ENCODE results near the gene EEF1A2. TPM values are rescaled to one million over a fixed set of nuclear protein-coding genes. Genes with fewer than 3 reads are reported as not detected.

Gene EEF1A2
- total RNA-seq, 4 donors from 2014 or later = 1.7 to 17.8 (median 7.4) TPM

- peaks cover 0 to 40% (median 1%) of the 10 kb centered on the region in 4 donors for H3K27me3 ChIP-seq
- no peak for DNase-seq (ENCODE audit: extremely low spot score)
- WGBS = 73% methylated on average over 3 of the region's 3 CpGs
- H3K4me3 ChIP-seq = no peak overlapping the region
- H3K36me3 ChIP-seq = no peaks in the 10 kb centered on the region
- TF ChIP-seq CTCF (IDR thresholded peaks at IDR 0.05) (no peak), EP300 (IDR thresholded peaks at IDR 0.05) (no peak), POLR2AphosphoS5 (IDR thresholded peaks at IDR 0.05) (no peak), POLR2A (IDR thresholded peaks at IDR 0.05; ENCODE audit: low read depth) (no peak)
- no peak overlapping the region for H3K27ac ChIP-seq (replicated peaks in 1 of 4)
- no peaks in the 10 kb centered on the region for H3K4me1 ChIP-seq
- H3K9me3 ChIP-seq = no peaks in the 10 kb centered on the region
- intact Hi-C loops (cut with DNase I) = no loop called here
Measured at GRCh38 chr20:63513207-63513606, 14.3 kb upstream of the EEF1A2 start.

GRCh38 chr20:63509088-63509564, 10.2 kb upstream of the EEF1A2 start:
- intact Hi-C loops (cut with DNase I) = no loop called here
- 86% methylated on average over 9 of the region's 9 CpGs for WGBS
- DNase-seq (ENCODE audit: extremely low spot score) = no peak
- H3K36me3 ChIP-seq = no peaks in the 10 kb centered on the region
- H3K4me3 ChIP-seq = no peak overlapping the region
- peaks cover 0 to 77% (median 5%) of the 10 kb centered on the region in 4 donors for H3K27me3 ChIP-seq
- peaks cover 0 to 19% (median 17%) of the 10 kb centered on the region in 4 donors for H3K9me3 ChIP-seq
- H3K27ac ChIP-seq (replicated peaks in 1 of 4) = no peak overlapping the region
- H3K4me1 ChIP-seq = no peaks in the 10 kb centered on the region
- TF ChIP-seq POLR2AphosphoS5 (IDR thresholded peaks at IDR 0.05) (no peak), CTCF (IDR thresholded peaks at IDR 0.05) (no peak), POLR2A (IDR thresholded peaks at IDR 0.05; ENCODE audit: low read depth) (no peak), EP300 (IDR thresholded peaks at IDR 0.05) (no peak)

GRCh38 chr20:63508072-63508768, 9.3 kb upstream of the EEF1A2 start:
- TF ChIP-seq EP300 (IDR thresholded peaks at IDR 0.05) (no peak), POLR2AphosphoS5 (IDR thresholded peaks at IDR 0.05) (no peak), CTCF (IDR thresholded peaks at IDR 0.05) (no peak), POLR2A (IDR thresholded peaks at IDR 0.05; ENCODE audit: low read depth) (no peak)
- Histone ChIP-seq H3K27me3 (peaks cover 0 to 85% (median 5%) of the 10 kb centered on the region in 4 donors), H3K4me3 (no peak overlapping the region), H3K36me3 (no peaks in the 10 kb centered on the region), H3K9me3 (peaks cover 0 to 20% (median 17%) of the 10 kb centered on the region in 4 donors), H3K4me1 (no peaks in the 10 kb centered on the region), H3K27ac (replicated peaks in 1 of 4) (no peak overlapping the region)
- intact Hi-C loops (cut with DNase I) = no loop called here
- 88% methylated on average over 33 of the region's 33 CpGs for WGBS
- no peak for DNase-seq (ENCODE audit: extremely low spot score)

- no peak for TF ChIP-seq CTCF (IDR thresholded peaks at IDR 0.05)
- no peak for TF ChIP-seq POLR2A (IDR thresholded peaks at IDR 0.05; ENCODE audit: low read depth)
- no peak for TF ChIP-seq POLR2AphosphoS5 (IDR thresholded peaks at IDR 0.05)
- no peak for TF ChIP-seq EP300 (IDR thresholded peaks at IDR 0.05)
- 93% methylated on average over 8 of the region's 30 CpGs for WGBS
- Histone ChIP-seq H3K9me3 (peaks cover 0 to 20% (median 17%) of the 10 kb centered on the region in 4 donors), H3K4me3 (no peak overlapping the region), H3K4me1 (peaks cover 0 to 1% (median under 1%) of the 10 kb centered on the region in 4 donors), H3K27ac (replicated peaks in 1 of 4) (no peak overlapping the region), H3K27me3 (peaks cover 0 to 89% (median 9%) of the 10 kb centered on the region in 4 donors), H3K36me3 (no peaks in the 10 kb centered on the region)
- intact Hi-C loops (cut with DNase I) = no loop called here
- no peak for DNase-seq (ENCODE audit: extremely low spot score)
Measured at GRCh38 chr20:63507083-63507743, 8.3 kb upstream of the EEF1A2 start.
